ENCODE data around the gene LSM11. TPM values are rescaled to one million over a fixed set of nuclear protein-coding genes. Genes with fewer than 3 reads are reported as not detected.

LSM11 gene
- total RNA-seq, 1 donor, result 2.4 TPM

DNA sequence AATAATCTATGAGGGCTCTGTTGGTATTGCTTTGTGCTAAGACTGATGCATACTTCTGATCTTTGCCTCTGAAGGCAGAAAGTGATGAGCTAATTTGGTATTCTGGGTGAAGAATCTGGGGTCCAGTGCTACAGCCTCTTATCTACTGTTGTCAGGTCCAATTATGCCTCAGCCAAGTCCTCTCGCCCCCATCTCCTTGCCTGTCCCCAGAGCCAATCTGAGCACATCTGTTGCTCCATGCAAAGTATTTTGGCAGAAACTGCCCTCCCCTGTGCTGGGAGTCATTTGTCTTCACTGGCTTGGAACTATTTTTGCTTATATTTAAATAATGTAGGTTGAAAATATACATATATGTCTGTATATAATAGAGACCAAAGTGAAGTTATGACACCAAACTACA is 23.4 kb downstream of the LSM11 start:
- DNase-seq (ENCODE audit: low read depth in 2 of 3, low spot score in 2 of 3), result no peak

DNA sequence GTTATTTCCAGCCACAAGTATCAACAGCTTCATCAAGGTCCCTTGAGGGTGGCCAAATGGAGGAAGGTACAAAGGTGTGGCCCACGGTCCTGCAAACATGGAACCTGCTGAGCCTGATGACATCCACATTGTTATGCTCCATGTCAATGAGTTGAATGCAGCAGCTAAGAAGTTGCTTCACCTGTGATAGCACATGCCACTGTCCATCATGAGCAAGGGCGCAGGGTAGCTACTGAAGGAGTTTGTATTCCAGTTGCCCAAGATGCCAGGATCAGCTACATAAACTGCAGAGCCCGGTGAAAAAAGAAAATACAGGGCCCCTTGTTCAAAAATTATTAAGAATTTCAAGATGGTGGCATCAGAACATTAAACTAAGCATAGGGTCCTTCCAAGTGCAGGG is 24.2 kb downstream of the LSM11 start:
- no peak for DNase-seq (ENCODE audit: low read depth in 2 of 3, low spot score in 2 of 3)

DNA sequence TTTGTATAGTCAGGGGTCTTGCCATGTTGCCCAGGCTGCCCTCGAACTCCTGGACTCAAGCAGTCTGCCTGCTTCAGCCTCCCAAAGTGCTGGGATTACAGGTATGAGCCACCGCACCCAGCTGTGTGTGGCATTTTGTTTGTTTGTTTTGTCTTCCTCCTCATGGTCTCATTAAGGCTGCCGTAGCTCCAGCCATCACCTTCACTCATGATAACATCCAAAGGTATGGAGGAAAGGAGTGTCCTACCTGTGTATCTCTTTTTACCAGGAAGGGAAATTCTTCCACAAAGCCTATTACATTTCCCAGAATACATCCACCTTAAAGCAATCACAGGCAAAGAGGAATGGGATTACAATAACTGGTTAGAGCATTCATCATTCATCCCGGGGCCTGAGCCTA is 27.2 kb downstream of the LSM11 start:
- no peak for DNase-seq (ENCODE audit: low read depth in 2 of 3, low spot score in 2 of 3)

DNA sequence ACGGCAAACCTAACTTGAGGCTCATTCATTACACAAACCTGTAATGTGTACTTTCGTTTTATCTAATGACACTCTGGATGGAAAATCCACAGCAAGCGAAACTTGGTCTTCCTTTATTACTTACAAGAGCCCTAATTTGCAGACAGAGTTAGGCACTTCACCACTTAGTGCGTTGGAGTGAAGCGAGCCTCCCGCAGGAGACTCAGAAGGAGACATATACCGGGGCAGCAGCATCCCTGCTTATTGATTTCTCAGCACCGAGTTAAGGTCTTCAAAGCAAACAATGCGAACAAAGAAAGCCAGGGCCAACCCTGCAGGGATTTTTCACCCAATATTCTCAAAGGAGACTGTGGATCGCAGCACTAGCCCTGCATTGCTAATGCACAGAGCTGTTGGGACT is 28.6 kb downstream of the LSM11 start:
- DNase-seq (ENCODE audit: low read depth in 2 of 3, low spot score in 2 of 3), result no peak

DNA sequence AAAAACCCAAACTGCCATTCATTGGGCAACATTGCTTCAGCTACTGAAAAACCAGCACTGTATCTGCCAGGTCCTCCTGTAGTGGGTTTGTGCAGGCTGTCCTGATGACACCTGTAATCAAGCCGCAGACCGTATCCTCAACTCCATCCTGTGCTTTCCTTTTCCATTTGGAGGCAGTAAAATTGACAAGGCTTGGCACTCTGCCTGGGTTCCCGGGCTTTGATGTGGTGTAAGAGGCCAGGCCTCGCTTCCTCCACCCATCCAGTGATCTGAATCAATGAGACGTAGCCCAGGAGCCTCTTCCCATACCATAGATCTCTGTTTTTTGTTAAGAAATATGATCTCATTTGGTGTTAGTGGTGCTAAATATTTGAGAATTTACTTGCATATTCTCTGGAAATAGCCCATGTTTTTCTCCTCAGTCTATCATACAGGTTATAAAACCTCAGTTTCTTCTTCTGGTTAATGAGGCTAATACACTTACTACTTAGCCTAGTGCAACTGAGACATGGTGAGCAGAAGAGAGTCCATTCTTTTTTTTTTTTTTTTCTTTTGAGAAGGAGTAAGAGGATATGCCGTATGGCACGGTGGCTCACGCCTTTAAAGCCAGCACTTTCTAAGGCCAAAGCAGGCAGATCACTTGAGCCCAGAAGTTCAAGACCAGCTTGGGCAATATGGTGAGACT is 34.8 kb downstream of the LSM11 start:
- no peak for DNase-seq (ENCODE audit: low read depth in 2 of 3, low spot score in 2 of 3)

DNA sequence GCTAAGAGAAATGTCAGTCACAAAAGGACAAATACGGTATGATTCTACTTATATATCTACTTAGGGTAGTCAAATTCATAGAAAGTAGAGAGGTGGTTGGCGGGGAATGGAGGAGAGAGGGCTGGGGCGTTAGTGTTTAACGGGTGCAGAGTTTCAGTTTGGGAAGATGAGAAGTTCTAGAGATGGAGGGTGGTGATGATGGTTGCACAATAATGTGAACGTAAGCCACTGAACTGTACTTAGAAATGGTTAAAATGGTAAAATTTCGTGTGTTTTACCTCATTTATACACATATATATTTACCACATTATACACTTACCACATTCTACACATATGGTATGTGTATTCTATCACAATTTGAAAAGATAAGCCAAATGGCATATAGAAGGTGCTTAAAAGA is 35.7 kb downstream of the LSM11 start:
- no peak for DNase-seq (ENCODE audit: low read depth in 2 of 3, low spot score in 2 of 3)

DNA sequence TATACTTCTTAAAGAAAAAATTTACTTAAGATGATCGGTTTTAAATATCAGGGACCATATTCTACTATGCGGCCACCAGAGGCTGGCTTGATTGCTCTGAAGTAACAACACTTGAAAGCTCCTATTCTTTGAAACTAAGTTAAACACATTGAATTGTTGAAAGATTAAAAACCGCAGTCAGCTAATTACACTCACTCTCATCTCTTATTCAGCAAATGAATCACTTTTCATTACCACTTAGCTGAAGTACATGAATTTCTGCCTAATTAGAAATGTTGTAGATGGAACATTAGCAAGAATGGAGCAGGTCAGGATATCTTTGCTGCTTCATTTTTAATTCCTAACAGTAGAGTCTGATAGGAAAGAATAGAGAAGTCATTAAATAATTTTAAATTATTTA is 42.3 kb downstream of the LSM11 start:
- no peak for DNase-seq (ENCODE audit: low read depth in 2 of 3, low spot score in 2 of 3)

DNA sequence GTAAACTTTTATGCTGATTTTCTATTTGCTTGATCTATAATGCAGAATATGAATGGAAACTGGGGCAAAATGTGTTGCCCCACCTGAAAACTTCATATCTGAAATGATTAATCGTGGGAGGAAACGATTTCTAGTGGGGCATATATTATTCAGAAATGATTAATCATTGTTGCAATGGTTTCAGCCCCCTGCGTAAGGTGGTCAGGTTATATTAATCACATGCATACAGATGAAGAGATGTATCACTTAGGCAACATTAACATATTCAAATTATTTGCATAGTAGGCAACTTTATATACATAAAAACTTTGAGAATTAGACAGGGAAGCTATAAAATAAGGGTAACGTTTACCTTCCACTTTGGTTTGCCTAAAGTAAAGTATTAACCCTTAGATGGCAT is 49.8 kb downstream of the LSM11 start:
- no peak for DNase-seq (ENCODE audit: low read depth in 2 of 3, low spot score in 2 of 3)

DNA sequence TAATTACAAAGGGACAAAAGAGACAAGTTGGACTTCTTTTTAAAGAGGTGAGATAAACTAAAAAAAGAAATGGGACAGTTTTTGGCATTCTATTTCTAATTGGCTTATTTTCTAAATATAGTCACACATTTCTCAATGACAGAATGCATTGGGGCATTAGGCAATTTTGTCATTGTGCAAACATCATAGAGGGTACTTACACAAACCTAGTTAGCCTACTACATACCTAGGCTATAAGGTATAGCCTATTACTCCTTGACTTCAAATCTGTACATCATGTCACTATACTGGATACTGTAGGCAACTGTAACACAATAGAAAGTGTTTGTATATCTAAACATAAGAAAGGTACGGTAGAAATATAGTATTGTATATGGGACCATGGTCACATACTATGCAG is 56.1 kb downstream of the LSM11 start:
- DNase-seq (ENCODE audit: low read depth in 2 of 3, low spot score in 2 of 3), result no peak

DNA sequence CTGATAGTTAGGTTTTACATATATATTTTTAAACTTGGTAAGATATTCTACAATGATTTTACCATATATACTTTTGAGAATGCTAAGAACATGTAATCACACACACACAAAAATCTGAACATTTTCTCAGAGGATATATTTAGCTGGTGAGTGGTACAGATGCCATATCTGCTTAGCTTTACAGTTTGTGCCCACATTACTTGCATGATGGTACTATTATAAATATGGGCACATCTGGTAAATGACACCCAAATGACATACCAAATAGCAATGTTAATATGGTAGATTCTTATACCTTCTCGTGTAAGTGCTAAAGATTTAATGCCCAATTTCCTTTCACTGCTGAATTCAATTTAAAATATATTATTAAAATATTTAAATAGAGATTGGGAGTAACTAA is 56.6 kb downstream of the LSM11 start:
- no peak for DNase-seq (ENCODE audit: low read depth in 2 of 3, low spot score in 2 of 3)

DNA sequence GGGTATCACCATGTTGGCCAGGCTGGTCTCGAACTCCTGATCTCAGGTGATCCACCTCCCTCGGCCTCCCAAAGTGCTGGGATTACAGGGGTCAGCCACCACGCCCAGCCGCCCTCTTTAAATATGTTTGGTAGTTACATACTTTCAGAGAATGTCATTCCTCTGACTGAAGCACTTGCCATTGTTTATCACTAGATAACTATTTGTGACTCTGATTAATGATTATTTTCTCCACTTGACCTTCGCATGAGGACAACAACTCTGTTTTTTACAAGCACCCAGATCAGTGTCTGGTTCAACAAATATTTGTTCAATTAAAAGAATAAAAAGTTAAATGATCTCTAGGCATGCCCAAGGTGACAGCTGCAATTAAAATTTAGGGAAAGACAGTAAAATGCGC is 59.2 kb downstream of the LSM11 start:
- no peak for DNase-seq (ENCODE audit: low read depth in 2 of 3, low spot score in 2 of 3)

DNA sequence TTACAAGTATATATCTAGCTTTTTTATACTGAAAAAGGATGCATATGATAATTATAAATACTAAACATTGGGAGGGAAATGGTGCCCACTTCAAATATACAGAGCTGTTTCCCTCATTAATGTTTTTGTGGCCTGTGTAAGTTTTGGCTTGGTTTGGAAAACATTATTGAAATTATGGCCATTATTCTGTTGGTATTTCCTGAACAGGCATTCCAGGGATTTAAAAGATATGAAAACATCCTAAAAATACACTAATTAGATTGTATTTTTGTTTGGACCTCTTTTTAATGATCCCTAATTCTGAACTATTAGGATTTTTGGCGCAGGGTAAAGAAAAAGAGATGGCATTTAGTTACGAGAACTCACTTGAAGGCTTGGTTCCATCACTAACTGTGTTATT is 64.5 kb downstream of the LSM11 start:
- no peak for DNase-seq (ENCODE audit: low read depth in 2 of 3, low spot score in 2 of 3)

Small RNA genes lying within 50 kb of the gene (small RNA-seq; reads per million reads assigned to genes)
- gene AC026407.1 (not detected), gene RNU6-260P (not detected)

Other genes starting within 250 kb of the LSM11 start
- gene ADAM19, start 167.9 kb upstream of the LSM11 start, total RNA-seq, result 2.2 TPM
- gene SOX30, start 91.3 kb upstream of the LSM11 start, total RNA-seq, result under 0.01 TPM
- gene C5orf52, start 72.2 kb upstream of the LSM11 start, total RNA-seq, result not detected
- 29.1 TPM for gene THG1L, start 12.3 kb upstream of the LSM11 start, total RNA-seq
- gene CLINT1, start 115.4 kb downstream of the LSM11 start, total RNA-seq, result 181 TPM